Vagina (tissue), 2 donors: ENCODE measurements around the gene AMH.

Source experiments
- POLR2A ChIP-seq, 2 donors: fragments of 450-650 bp; IDR thresholded peaks; one replicate each; pipeline ENCODE4 v1.6.1; 2017; ENCODE audit warnings: antibody characterized with exemption in 2 of 2, mild to moderate bottlenecking in 2 of 2, moderate library complexity in 2 of 2
- TF ChIP-seq, protein P1 (sequence below), 3 experiments: fragments of 450-650 bp in 2 of 3; fragments of 200-600 bp in 1 of 3; sonication (generic) in 1 of 3; IDR thresholded peaks; one replicate each; pipeline ENCODE4 v1.5.1; 2017 to 2019; ENCODE audit warnings: antibody characterized with exemption in 3 of 3, mild to moderate bottlenecking in 2 of 3, moderate library complexity in 2 of 3

DNA sequence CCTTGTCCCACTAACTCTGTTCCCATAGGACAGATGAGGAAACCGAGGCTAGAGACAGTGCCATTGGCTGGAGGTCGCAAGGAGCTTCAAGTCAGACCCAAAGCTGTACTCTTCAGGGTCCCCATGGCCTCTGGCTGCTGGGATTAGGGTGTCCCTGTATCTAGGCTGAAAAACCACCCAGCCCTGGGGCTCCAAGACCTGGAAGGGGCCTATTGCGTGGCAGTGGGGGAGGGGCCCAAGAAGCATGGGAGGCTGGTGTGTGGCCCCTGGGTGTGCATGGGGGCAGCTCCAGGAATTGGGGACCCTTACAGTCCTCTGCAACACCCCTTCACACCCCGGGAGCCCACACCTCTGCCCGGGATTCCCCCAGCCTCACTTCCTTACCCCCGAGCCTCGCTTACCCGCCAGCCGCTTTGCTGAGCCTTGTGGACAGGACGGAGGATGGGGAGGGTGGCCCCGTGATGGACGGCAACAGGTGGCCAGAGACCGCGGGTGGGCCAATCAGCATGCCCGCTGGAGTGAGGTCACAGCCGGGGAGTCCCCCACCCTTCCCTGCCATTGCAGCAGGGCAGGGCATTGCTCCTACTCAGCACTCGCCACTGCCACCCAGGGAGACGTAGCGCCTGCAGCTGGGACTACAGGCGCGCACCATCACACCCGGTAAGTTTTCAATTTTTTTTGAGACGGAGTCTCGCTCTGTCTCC is 7.0 kb downstream of the AMH start, which contains the start of gene JSRP1:
- TF ChIP-seq, protein P1, sequence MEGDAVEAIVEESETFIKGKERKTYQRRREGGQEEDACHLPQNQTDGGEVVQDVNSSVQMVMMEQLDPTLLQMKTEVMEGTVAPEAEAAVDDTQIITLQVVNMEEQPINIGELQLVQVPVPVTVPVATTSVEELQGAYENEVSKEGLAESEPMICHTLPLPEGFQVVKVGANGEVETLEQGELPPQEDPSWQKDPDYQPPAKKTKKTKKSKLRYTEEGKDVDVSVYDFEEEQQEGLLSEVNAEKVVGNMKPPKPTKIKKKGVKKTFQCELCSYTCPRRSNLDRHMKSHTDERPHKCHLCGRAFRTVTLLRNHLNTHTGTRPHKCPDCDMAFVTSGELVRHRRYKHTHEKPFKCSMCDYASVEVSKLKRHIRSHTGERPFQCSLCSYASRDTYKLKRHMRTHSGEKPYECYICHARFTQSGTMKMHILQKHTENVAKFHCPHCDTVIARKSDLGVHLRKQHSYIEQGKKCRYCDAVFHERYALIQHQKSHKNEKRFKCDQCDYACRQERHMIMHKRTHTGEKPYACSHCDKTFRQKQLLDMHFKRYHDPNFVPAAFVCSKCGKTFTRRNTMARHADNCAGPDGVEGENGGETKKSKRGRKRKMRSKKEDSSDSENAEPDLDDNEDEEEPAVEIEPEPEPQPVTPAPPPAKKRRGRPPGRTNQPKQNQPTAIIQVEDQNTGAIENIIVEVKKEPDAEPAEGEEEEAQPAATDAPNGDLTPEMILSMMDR (IDR thresholded peaks at IDR 0.05) = no peak
- no peak for TF ChIP-seq POLR2A (IDR thresholded peaks at IDR 0.05)
